ENCODE data around the gene ROCK2.

ROCK2 gene

GRCh38 chr2:11305958-11306357 lies 38.5 kb downstream of the ROCK2 start:
- DNase-seq (ENCODE audit: extremely low spot score): no peak
- ChIA-PET CTCF (no interaction called here), POLR2A (no interaction called here)
- TF ChIP-seq PKNOX1 (IDR thresholded peaks at IDR 0.05): no peak
- TF ChIP-seq L3MBTL2 (conservative IDR thresholded peaks at IDR 0.05): no peak
- no peak for TF ChIP-seq HDGF (IDR thresholded peaks at IDR 0.05; ENCODE audit: borderline replicate concordance)
- TF ChIP-seq SP1 (IDR thresholded peaks at IDR 0.05): no peak
- no peak for TF ChIP-seq SUZ12 (IDR thresholded peaks at IDR 0.05)
- no peak for TF ChIP-seq FOXK2 (IDR thresholded peaks at IDR 0.05)
- TF ChIP-seq CTBP1 (IDR thresholded peaks at IDR 0.05; ENCODE audit: borderline replicate concordance): no peak
- no peak for TF ChIP-seq LEF1 (IDR thresholded peaks at IDR 0.05; ENCODE audit: borderline replicate concordance)
- no peak for TF ChIP-seq FOXM1 (IDR thresholded peaks at IDR 0.05; ENCODE audit: borderline replicate concordance)
- TF ChIP-seq ZNF384 (IDR thresholded peaks at IDR 0.05): no peak
- no peak for TF ChIP-seq TARDBP (IDR thresholded peaks at IDR 0.05)
- no peak for TF ChIP-seq ELF4 (IDR thresholded peaks at IDR 0.05)
- no peak for TF ChIP-seq BHLHE40 (IDR thresholded peaks at IDR 0.05; ENCODE audit: borderline replicate concordance)
- no peak for TF ChIP-seq FOXA1 (IDR thresholded peaks at IDR 0.05)
- TF ChIP-seq NFRKB (IDR thresholded peaks at IDR 0.05): no peak
- TF ChIP-seq ARNT (IDR thresholded peaks at IDR 0.05): no peak

- ChIA-PET CTCF (no interaction called here), POLR2A (no interaction called here)
- DNase-seq (ENCODE audit: extremely low spot score): no peak
- TF ChIP-seq HDGF (IDR thresholded peaks at IDR 0.05; ENCODE audit: borderline replicate concordance): no peak
- no peak for TF ChIP-seq ARNT (IDR thresholded peaks at IDR 0.05)
- TF ChIP-seq SUZ12 (IDR thresholded peaks at IDR 0.05): no peak
- no peak for TF ChIP-seq ELF4 (IDR thresholded peaks at IDR 0.05)
- TF ChIP-seq FOXK2 (IDR thresholded peaks at IDR 0.05): no peak
- no peak for TF ChIP-seq NFRKB (IDR thresholded peaks at IDR 0.05)
- no peak for TF ChIP-seq BHLHE40 (IDR thresholded peaks at IDR 0.05; ENCODE audit: borderline replicate concordance)
- TF ChIP-seq ZNF384 (IDR thresholded peaks at IDR 0.05): no peak
- TF ChIP-seq CTBP1 (IDR thresholded peaks at IDR 0.05; ENCODE audit: borderline replicate concordance): no peak
- TF ChIP-seq SP1 (IDR thresholded peaks at IDR 0.05): no peak
- no peak for TF ChIP-seq FOXA1 (IDR thresholded peaks at IDR 0.05)
Observed at GRCh38 chr2:11305338-11305737, 39.1 kb downstream of the ROCK2 start.

GRCh38 chr2:11304476-11304875 lies 40.0 kb downstream of the ROCK2 start:
- DNase-seq (ENCODE audit: extremely low spot score): no peak
- TF ChIP-seq TARDBP (IDR thresholded peaks at IDR 0.05) (no peak), HDGF (IDR thresholded peaks at IDR 0.05; ENCODE audit: borderline replicate concordance) (no peak), LEF1 (IDR thresholded peaks at IDR 0.05; ENCODE audit: borderline replicate concordance) (no peak), NFRKB (IDR thresholded peaks at IDR 0.05) (no peak), FOXA1 (IDR thresholded peaks at IDR 0.05) (no peak), FOXM1 (IDR thresholded peaks at IDR 0.05; ENCODE audit: borderline replicate concordance) (no peak)
- CTCF ChIA-PET: no interaction called here
- POLR2A ChIA-PET: no interaction called here

GRCh38 chr2:11303290-11304013 lies 41.0 kb downstream of the ROCK2 start:
- POLR2A ChIA-PET: no interaction called here
- no peak for DNase-seq (ENCODE audit: extremely low spot score)
- TF ChIP-seq SP1 (IDR thresholded peaks at IDR 0.05): no peak
- no peak for TF ChIP-seq SUZ12 (IDR thresholded peaks at IDR 0.05)
- TF ChIP-seq FOXK2 (IDR thresholded peaks at IDR 0.05): no peak
- TF ChIP-seq FOXA1 (IDR thresholded peaks at IDR 0.05): no peak
- TF ChIP-seq FOXM1 (IDR thresholded peaks at IDR 0.05; ENCODE audit: borderline replicate concordance): no peak
- TF ChIP-seq ZNF384 (IDR thresholded peaks at IDR 0.05): no peak
- no peak for TF ChIP-seq LEF1 (IDR thresholded peaks at IDR 0.05; ENCODE audit: borderline replicate concordance)
- no peak for TF ChIP-seq CTBP1 (IDR thresholded peaks at IDR 0.05; ENCODE audit: borderline replicate concordance)
- TF ChIP-seq PKNOX1 (IDR thresholded peaks at IDR 0.05): no peak
- no peak for TF ChIP-seq HDGF (IDR thresholded peaks at IDR 0.05; ENCODE audit: borderline replicate concordance)
- CTCF ChIA-PET: no interaction called here

- no peak for DNase-seq (ENCODE audit: extremely low spot score)
- no peak for TF ChIP-seq FOXM1 (IDR thresholded peaks at IDR 0.05; ENCODE audit: borderline replicate concordance)
- no peak for TF ChIP-seq FOXA1 (IDR thresholded peaks at IDR 0.05)
- TF ChIP-seq SUZ12 (IDR thresholded peaks at IDR 0.05): no peak
- TF ChIP-seq LEF1 (IDR thresholded peaks at IDR 0.05; ENCODE audit: borderline replicate concordance): no peak
- no peak for TF ChIP-seq L3MBTL2 (conservative IDR thresholded peaks at IDR 0.05)
- TF ChIP-seq ARNT (IDR thresholded peaks at IDR 0.05): no peak
- no peak for TF ChIP-seq ZNF384 (IDR thresholded peaks at IDR 0.05)
- TF ChIP-seq BHLHE40 (IDR thresholded peaks at IDR 0.05; ENCODE audit: borderline replicate concordance): no peak
- TF ChIP-seq SP1 (IDR thresholded peaks at IDR 0.05): no peak
- TF ChIP-seq TARDBP (IDR thresholded peaks at IDR 0.05): no peak
- no peak for TF ChIP-seq NFRKB (IDR thresholded peaks at IDR 0.05)
- no peak for TF ChIP-seq CTBP1 (IDR thresholded peaks at IDR 0.05; ENCODE audit: borderline replicate concordance)
- no peak for TF ChIP-seq PKNOX1 (IDR thresholded peaks at IDR 0.05)
- TF ChIP-seq FOXK2 (IDR thresholded peaks at IDR 0.05): no peak
- no peak for TF ChIP-seq ELF4 (IDR thresholded peaks at IDR 0.05)
- TF ChIP-seq HDGF (IDR thresholded peaks at IDR 0.05; ENCODE audit: borderline replicate concordance): no peak
- CTCF ChIA-PET: interaction anchor here (0.6 kb wide), 1 partner anchor 253 kb away, joined by 3 read pairs; no protein-coding TSS in a partner anchor
- POLR2A ChIA-PET: no interaction called here
Observed at GRCh38 chr2:11299439-11299838, 45.0 kb downstream of the ROCK2 start.

GRCh38 chr2:11298592-11298991 lies 45.8 kb downstream of the ROCK2 start:
- no peak for DNase-seq (ENCODE audit: extremely low spot score)
- ChIA-PET CTCF (no interaction called here), POLR2A (no interaction called here)
- TF ChIP-seq ELF4 (IDR thresholded peaks at IDR 0.05): no peak
- no peak for TF ChIP-seq ARNT (IDR thresholded peaks at IDR 0.05)
- TF ChIP-seq PKNOX1 (IDR thresholded peaks at IDR 0.05): no peak
- TF ChIP-seq FOXA1 (IDR thresholded peaks at IDR 0.05): no peak
- TF ChIP-seq FOXM1 (IDR thresholded peaks at IDR 0.05; ENCODE audit: borderline replicate concordance): no peak
- no peak for TF ChIP-seq L3MBTL2 (conservative IDR thresholded peaks at IDR 0.05)
- TF ChIP-seq TARDBP (IDR thresholded peaks at IDR 0.05): no peak
- no peak for TF ChIP-seq SUZ12 (IDR thresholded peaks at IDR 0.05)
- no peak for TF ChIP-seq HDGF (IDR thresholded peaks at IDR 0.05; ENCODE audit: borderline replicate concordance)
- TF ChIP-seq CTBP1 (IDR thresholded peaks at IDR 0.05; ENCODE audit: borderline replicate concordance): no peak
- TF ChIP-seq FOXK2 (IDR thresholded peaks at IDR 0.05): no peak
- no peak for TF ChIP-seq BHLHE40 (IDR thresholded peaks at IDR 0.05; ENCODE audit: borderline replicate concordance)
- no peak for TF ChIP-seq LEF1 (IDR thresholded peaks at IDR 0.05; ENCODE audit: borderline replicate concordance)
- no peak for TF ChIP-seq NFRKB (IDR thresholded peaks at IDR 0.05)
- no peak for TF ChIP-seq ZNF384 (IDR thresholded peaks at IDR 0.05)

Measured in HEK293T (cell line).